Uterus (tissue), 2 donors: Measurements from ENCODE around the gene ARL2.
"Not testable (repeated sequence)": the region's sequence is repeated elsewhere in the genome, so short reads cannot be mapped to it uniquely, and the experiment has no call there.

ENCODE experiments used
- CTCF ChIP-seq, 4 experiments: fragments of 200-600 bp in 2 of 4; fragments of 450-650 bp in 2 of 4; sonication (generic) in 2 of 4; IDR thresholded peaks; one replicate each; pipeline ENCODE4 v1.5.1; 2016 to 2019; ENCODE audit warnings: antibody characterized with exemption in 4 of 4, mild to moderate bottlenecking in 2 of 4, moderate library complexity in 1 of 4
- POLR2A ChIP-seq, 2 donors: fragments of 450-650 bp; IDR thresholded peaks; one replicate each; pipeline ENCODE4 v1.6.1; 2016; ENCODE audit warnings: antibody characterized with exemption in 2 of 2, mild to moderate bottlenecking in 1 of 2, moderate library complexity in 1 of 2

GRCh38 chr11:65003968-65004367 is 10.0 kb upstream of the ARL2 start:
- TF ChIP-seq CTCF, POLR2A (IDR thresholded peaks at IDR 0.05): not testable (repeated sequence)
